Mesendoderm (in vitro differentiated cells): Measurements from ENCODE around the gene UBTD1.
"Not testable (repeated sequence)": the region's sequence is repeated elsewhere in the genome, so short reads cannot be mapped to it uniquely, and the experiment has no call there.

Source experiments
- DNase-seq: peaks from one replicate; pipeline ENCODE4 v3.0.0; 2013
- H2AK5ac ChIP-seq: 2 replicates; pipeline ENCODE4 v1.6.1; 2013; ENCODE audit warnings: low read length, inconsistent platforms
- H2BK120ac ChIP-seq: 2 replicates; pipeline ENCODE4 v1.6.1; 2013; ENCODE audit warnings: low read depth, mild to moderate bottlenecking, low read length, moderate library complexity, mixed read lengths
- H2BK15ac ChIP-seq: replicated peaks from 2 replicates; pipeline ENCODE4 v1.6.1; 2013; ENCODE audit warnings: low read depth, mild to moderate bottlenecking, moderate library complexity
- H2BK5ac ChIP-seq: 2 replicates; pipeline ENCODE4 v1.6.1; 2013; ENCODE audit warnings: low read length, inconsistent platforms
- H3K18ac ChIP-seq: 2 replicates; pipeline ENCODE4 v1.6.1; 2013; ENCODE audit warnings: mild to moderate bottlenecking, low read length, mixed read lengths
- H3K23ac ChIP-seq: one replicate; pipeline ENCODE4 v1.6.1; 2013; ENCODE audit warnings: low read length
- H3K27ac ChIP-seq: 2 replicates; pipeline ENCODE4 v1.5.1; 2013; ENCODE audit warnings: low read depth, mild to moderate bottlenecking, inconsistent platforms, low read length, moderate library complexity
- H3K27me3 ChIP-seq: 2 replicates; pipeline ENCODE4 v1.6.1; 2013; ENCODE audit warnings: low read length, control low read depth, mild to moderate bottlenecking, inconsistent platforms; ENCODE audit not compliant: insufficient read depth, poor library complexity
- H3K36me3 ChIP-seq: 2 replicates; pipeline ENCODE4 v1.6.1; 2013; ENCODE audit warnings: low read length, inconsistent platforms; ENCODE audit not compliant: control insufficient read depth, insufficient read depth
- H3K4ac ChIP-seq: one replicate; pipeline ENCODE4 v1.6.1; 2013; ENCODE audit warnings: low read depth, mild to moderate bottlenecking, low read length, moderate library complexity
- H3K4me1 ChIP-seq: 2 replicates; pipeline ENCODE4 v1.6.1; 2013; ENCODE audit warnings: low read depth, low read length, inconsistent platforms; ENCODE audit not compliant: control insufficient read depth
- H3K4me2 ChIP-seq: 2 replicates; pipeline ENCODE4 v1.6.1; 2013; ENCODE audit warnings: low read length
- H3K4me3 ChIP-seq: 2 replicates; pipeline ENCODE4 v1.5.1; 2013; ENCODE audit warnings: mild to moderate bottlenecking, low read length
- H3K56ac ChIP-seq: one replicate; pipeline ENCODE4 v1.6.1; 2013; ENCODE audit warnings: low read length
- H3K79me1 ChIP-seq: 2 replicates; pipeline ENCODE4 v1.6.1; 2013; ENCODE audit warnings: low read length, inconsistent platforms
- H3K79me2 ChIP-seq: 2 replicates; pipeline ENCODE4 v1.6.1; 2013; ENCODE audit warnings: mild to moderate bottlenecking, low read length; ENCODE audit not compliant: control insufficient read depth, insufficient read depth
- H3K9ac ChIP-seq: 2 replicates; pipeline ENCODE4 v1.6.1; 2013; ENCODE audit warnings: low read length, inconsistent platforms
- H4K5ac ChIP-seq: one replicate; pipeline ENCODE4 v1.6.1; 2013; ENCODE audit warnings: low read length
- H4K8ac ChIP-seq: one replicate; pipeline ENCODE4 v1.6.1; 2013; ENCODE audit warnings: low read depth, mild to moderate bottlenecking, control low read depth, low read length, moderate library complexity
- WGBS: extraction: QIAGEN DNeasy Blood & Tissue Kit; methylation state at CpG from one replicate; pipeline ENCODE4 v1.1.7; 2013; ENCODE audit warnings: low lambda C conversion rate, missing lambda C conversion rate; ENCODE audit not compliant: insufficient coverage; ENCODE audit errors: extremely low coverage; 5-methylcytosine and 5-hydroxymethylcytosine counted together

The UBTD1 gene

GRCh38 chr10:97463363-97464132, 35.2 kb upstream of the UBTD1 start:
- H3K79me1 ChIP-seq: no peaks in the 10 kb centered on the region
- DNase-seq: peak; percentile 83
- no peak overlapping the region for H4K8ac ChIP-seq
- no peak overlapping the region for H3K27ac ChIP-seq
- H3K27me3 ChIP-seq: no peaks in the 10 kb centered on the region
- no peak overlapping the region for H2BK5ac ChIP-seq
- no peak overlapping the region for H2BK15ac ChIP-seq
- WGBS: no CpG with 5 or more reads among the region's 4 CpGs
- no peak overlapping the region for H2BK120ac ChIP-seq
- no peak overlapping the region for H3K9ac ChIP-seq
- no peaks in the 10 kb centered on the region for H3K4me1 ChIP-seq
- no peak overlapping the region for H3K4me2 ChIP-seq
- no peak overlapping the region for H3K23ac ChIP-seq
- H2AK5ac ChIP-seq: no peak overlapping the region
- H3K36me3 ChIP-seq: peaks cover 36% of the 10 kb centered on the region
- no peak overlapping the region for H3K56ac ChIP-seq
- no peak overlapping the region for H3K18ac ChIP-seq
- no peak overlapping the region for H4K5ac ChIP-seq
- no peak overlapping the region for H3K4ac ChIP-seq
- H3K79me2 ChIP-seq: no peaks in the 10 kb centered on the region
- H3K4me3 ChIP-seq: no peak overlapping the region

GRCh38 chr10:97464226-97464625, 34.5 kb upstream of the UBTD1 start:
- Histone ChIP-seq H3K4me3 (no peak overlapping the region), H3K27me3 (no peaks in the 10 kb centered on the region), H4K8ac (no peak overlapping the region), H3K36me3 (peaks cover 33% of the 10 kb centered on the region), H2AK5ac (no peak overlapping the region), H3K27ac (no peak overlapping the region), H2BK5ac (no peak overlapping the region), H3K79me2 (no peaks in the 10 kb centered on the region), H2BK15ac (no peak overlapping the region), H3K56ac (no peak overlapping the region), H3K4me1 (no peaks in the 10 kb centered on the region), H3K9ac (no peak overlapping the region), H3K79me1 (no peaks in the 10 kb centered on the region), H3K4ac (no peak overlapping the region), H3K23ac (no peak overlapping the region), H4K5ac (no peak overlapping the region), H3K4me2 (no peak overlapping the region), H3K18ac (no peak overlapping the region), H2BK120ac (no peak overlapping the region)
- no CpG with 5 or more reads among the region's 1 CpG for WGBS
- no peak for DNase-seq

GRCh38 chr10:97465982-97466381, 32.7 kb upstream of the UBTD1 start:
- Histone ChIP-seq H4K5ac (no peak overlapping the region), H3K36me3 (peaks cover 35% of the 10 kb centered on the region), H4K8ac (no peak overlapping the region), H3K18ac (no peak overlapping the region), H3K4me3 (no peak overlapping the region), H3K27ac (no peak overlapping the region), H3K56ac (no peak overlapping the region), H3K27me3 (no peaks in the 10 kb centered on the region), H3K4me1 (no peaks in the 10 kb centered on the region), H3K4ac (no peak overlapping the region), H3K23ac (no peak overlapping the region), H2BK15ac (no peak overlapping the region), H3K79me2 (no peaks in the 10 kb centered on the region), H2BK120ac (no peak overlapping the region), H3K4me2 (no peak overlapping the region), H2BK5ac (no peak overlapping the region), H3K79me1 (no peaks in the 10 kb centered on the region), H2AK5ac (no peak overlapping the region), H3K9ac (no peak overlapping the region)
- no peak for DNase-seq
- no CpG with 5 or more reads among the region's 7 CpGs for WGBS

DNA sequence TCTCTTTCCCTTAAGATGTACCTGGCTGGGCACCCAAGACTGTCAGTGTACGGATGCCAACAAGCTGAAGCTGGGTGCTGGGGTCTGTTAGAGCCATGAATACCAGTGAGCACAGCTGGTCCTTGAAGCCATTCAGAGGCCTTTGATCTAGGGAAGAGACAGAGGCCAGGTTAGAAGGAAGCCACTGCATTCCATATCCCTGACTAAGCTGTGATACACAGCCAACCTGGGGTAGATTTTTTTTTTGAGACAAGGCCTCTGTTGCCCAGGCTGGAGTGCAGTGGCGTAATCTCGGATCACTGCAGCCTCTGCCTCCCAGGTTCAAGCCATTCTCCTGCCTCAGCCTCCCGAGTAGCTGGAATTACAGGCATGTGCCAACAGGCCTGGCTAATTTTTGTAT, 32.0 kb upstream of the UBTD1 start:
- Histone ChIP-seq H2BK5ac (no peak overlapping the region), H3K4ac (no peak overlapping the region), H3K4me2 (no peak overlapping the region), H3K79me1 (no peaks in the 10 kb centered on the region), H2AK5ac (no peak overlapping the region), H3K79me2 (no peaks in the 10 kb centered on the region), H3K56ac (no peak overlapping the region), H3K4me1 (no peaks in the 10 kb centered on the region), H3K23ac (no peak overlapping the region), H2BK15ac (no peak overlapping the region), H3K27ac (no peak overlapping the region), H3K27me3 (no peaks in the 10 kb centered on the region), H3K36me3 (peaks cover 31% of the 10 kb centered on the region), H4K8ac (no peak overlapping the region), H3K18ac (no peak overlapping the region), H3K4me3 (no peak overlapping the region), H3K9ac (no peak overlapping the region), H4K5ac (no peak overlapping the region), H2BK120ac (no peak overlapping the region)
- no CpG with 5 or more reads among the region's 4 CpGs for WGBS
- DNase-seq: peak; percentile 47

- Histone ChIP-seq H3K56ac (no peak overlapping the region), H3K27ac (no peak overlapping the region), H3K79me2 (no peaks in the 10 kb centered on the region), H2BK120ac (no peak overlapping the region), H4K5ac (no peak overlapping the region), H3K9ac (no peak overlapping the region), H3K4me1 (no peaks in the 10 kb centered on the region), H3K23ac (no peak overlapping the region), H3K4me3 (no peak overlapping the region), H3K27me3 (no peaks in the 10 kb centered on the region), H3K36me3 (peaks cover 24% of the 10 kb centered on the region), H2BK5ac (no peak overlapping the region), H2BK15ac (no peak overlapping the region), H4K8ac (no peak overlapping the region), H2AK5ac (no peak overlapping the region), H3K79me1 (no peaks in the 10 kb centered on the region), H3K4me2 (no peak overlapping the region), H3K18ac (no peak overlapping the region), H3K4ac (no peak overlapping the region)
- no peak for DNase-seq
- no CpG with 5 or more reads among the region's 3 CpGs for WGBS
Observed at GRCh38 chr10:97468162-97468561, 30.6 kb upstream of the UBTD1 start.

DNA sequence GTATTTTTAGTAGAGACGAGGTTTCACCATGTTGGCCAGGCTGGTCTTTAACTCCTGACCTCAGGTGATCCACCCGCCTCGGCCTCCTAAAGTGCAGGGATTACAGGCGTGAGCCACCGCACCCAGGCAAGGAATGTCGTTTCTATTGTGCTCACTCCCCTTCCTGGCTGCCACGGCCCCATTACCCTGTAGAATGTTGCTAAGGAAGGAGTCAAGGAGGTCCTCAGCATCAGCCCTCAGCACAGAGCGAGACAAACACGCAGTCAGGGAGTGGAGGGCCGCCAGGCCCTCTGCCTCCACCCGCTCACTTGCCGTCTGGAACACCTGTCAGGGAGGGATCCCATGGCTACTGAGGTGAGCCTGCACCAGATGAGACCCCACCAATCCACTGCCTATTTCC, 29.9 kb upstream of the UBTD1 start:
- not testable (repeated sequence) for H3K4me1 ChIP-seq, H2BK15ac ChIP-seq, H3K4me3 ChIP-seq, H3K79me2 ChIP-seq, H3K27me3 ChIP-seq, H2BK5ac ChIP-seq, H2AK5ac ChIP-seq, H4K5ac ChIP-seq, H3K4me2 ChIP-seq, H3K9ac ChIP-seq, H2BK120ac ChIP-seq, H3K18ac ChIP-seq, H3K4ac ChIP-seq, H3K79me1 ChIP-seq, H3K23ac ChIP-seq, H3K56ac ChIP-seq, H4K8ac ChIP-seq, H3K27ac ChIP-seq
- no CpG with 5 or more reads among the region's 12 CpGs for WGBS
- DNase-seq: peak; percentile 27
- peaks cover 23% of the 10 kb centered on the region for H3K36me3 ChIP-seq
